Measurements from ENCODE around the gene SPRR1A. TPM values are rescaled to one million over a fixed set of nuclear protein-coding genes. Genes with fewer than 3 reads are reported as not detected.
"Not testable (repeated sequence)": the region's sequence is repeated elsewhere in the genome, so short reads cannot be mapped to it uniquely, and the experiment has no call there.

Gene SPRR1A
- total RNA-seq, 4 donors from 2014 or later = not detected

DNA sequence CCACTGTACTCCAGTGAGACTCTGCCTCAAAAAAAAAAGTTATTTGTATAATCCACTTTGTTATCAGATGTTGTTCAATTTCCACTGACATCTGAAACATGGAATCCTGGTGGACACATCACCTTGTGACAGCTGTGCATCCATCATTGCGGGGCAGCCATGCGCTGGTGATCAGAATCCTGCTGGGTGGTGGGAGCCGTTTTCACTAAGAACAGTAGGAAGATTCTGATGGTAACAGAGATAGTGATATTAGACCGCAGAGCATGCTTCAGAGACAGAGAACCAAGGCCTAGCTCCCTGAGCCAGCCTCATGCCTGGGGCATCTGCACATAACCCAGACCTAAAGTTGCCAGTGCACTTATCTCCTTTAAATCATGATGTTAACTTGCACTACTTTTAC is 14.6 kb downstream of the SPRR1A start:
- Histone ChIP-seq H3K27me3 (no peaks in the 10 kb centered on the region), H3K27ac (replicated peaks in 1 of 4) (no peak overlapping the region), H3K36me3 (no peaks in the 10 kb centered on the region), H3K9me3 (peaks cover 0 to 12% (median 3%) of the 10 kb centered on the region in 4 donors), H3K4me1 (no peaks in the 10 kb centered on the region), H3K4me3 (no peak overlapping the region)
- TF ChIP-seq EP300 (IDR thresholded peaks at IDR 0.05) = no peak
- TF ChIP-seq POLR2AphosphoS5 (IDR thresholded peaks at IDR 0.05) = no peak
- TF ChIP-seq, protein P1, sequence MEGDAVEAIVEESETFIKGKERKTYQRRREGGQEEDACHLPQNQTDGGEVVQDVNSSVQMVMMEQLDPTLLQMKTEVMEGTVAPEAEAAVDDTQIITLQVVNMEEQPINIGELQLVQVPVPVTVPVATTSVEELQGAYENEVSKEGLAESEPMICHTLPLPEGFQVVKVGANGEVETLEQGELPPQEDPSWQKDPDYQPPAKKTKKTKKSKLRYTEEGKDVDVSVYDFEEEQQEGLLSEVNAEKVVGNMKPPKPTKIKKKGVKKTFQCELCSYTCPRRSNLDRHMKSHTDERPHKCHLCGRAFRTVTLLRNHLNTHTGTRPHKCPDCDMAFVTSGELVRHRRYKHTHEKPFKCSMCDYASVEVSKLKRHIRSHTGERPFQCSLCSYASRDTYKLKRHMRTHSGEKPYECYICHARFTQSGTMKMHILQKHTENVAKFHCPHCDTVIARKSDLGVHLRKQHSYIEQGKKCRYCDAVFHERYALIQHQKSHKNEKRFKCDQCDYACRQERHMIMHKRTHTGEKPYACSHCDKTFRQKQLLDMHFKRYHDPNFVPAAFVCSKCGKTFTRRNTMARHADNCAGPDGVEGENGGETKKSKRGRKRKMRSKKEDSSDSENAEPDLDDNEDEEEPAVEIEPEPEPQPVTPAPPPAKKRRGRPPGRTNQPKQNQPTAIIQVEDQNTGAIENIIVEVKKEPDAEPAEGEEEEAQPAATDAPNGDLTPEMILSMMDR (IDR thresholded peaks at IDR 0.05) = no peak
- TF ChIP-seq POLR2A (IDR thresholded peaks at IDR 0.05; ENCODE audit: low read depth) = no peak
- 92% methylated on average over 4 of the region's 4 CpGs for WGBS
- DNase-seq (ENCODE audit: extremely low spot score) = peak; percentile 64
- intact Hi-C loops (cut with DNase I) = no loop called here

DNA sequence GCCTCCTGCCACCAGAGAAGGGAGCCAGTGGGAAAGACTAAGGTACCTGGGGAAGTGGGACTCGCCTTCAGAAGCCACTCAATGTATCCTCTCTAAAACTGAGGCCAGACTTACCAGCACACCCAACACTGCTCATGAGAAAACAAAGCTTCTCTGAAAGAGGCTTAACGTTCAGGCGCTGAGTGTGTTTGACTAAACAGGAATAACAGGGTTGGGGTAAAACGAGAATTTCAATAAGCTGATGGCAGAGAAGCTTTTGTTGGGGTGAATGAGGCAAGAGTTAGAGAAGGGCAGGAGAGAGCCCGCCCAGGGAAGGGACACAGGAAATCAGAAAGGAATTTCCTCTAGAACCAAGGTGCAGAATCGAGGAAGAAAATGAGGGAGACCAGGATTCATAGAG is 15.9 kb downstream of the SPRR1A start:
- Histone ChIP-seq H3K4me1 (no peaks in the 10 kb centered on the region), H3K4me3 (no peak overlapping the region), H3K27ac (replicated peaks in 1 of 4) (no peak overlapping the region), H3K27me3 (no peaks in the 10 kb centered on the region), H3K36me3 (no peaks in the 10 kb centered on the region), H3K9me3 (peaks cover 0 to 11% (median 3%) of the 10 kb centered on the region in 4 donors)
- TF ChIP-seq, protein P1 (IDR thresholded peaks at IDR 0.05) = no peak
- no peak for TF ChIP-seq POLR2AphosphoS5 (IDR thresholded peaks at IDR 0.05)
- TF ChIP-seq POLR2A (IDR thresholded peaks at IDR 0.05; ENCODE audit: low read depth) = no peak
- no peak for TF ChIP-seq EP300 (IDR thresholded peaks at IDR 0.05)
- DNase-seq (ENCODE audit: extremely low spot score) = no peak
- intact Hi-C loops (cut with DNase I) = no loop called here
- 78% methylated on average over 6 of the region's 6 CpGs for WGBS

DNA sequence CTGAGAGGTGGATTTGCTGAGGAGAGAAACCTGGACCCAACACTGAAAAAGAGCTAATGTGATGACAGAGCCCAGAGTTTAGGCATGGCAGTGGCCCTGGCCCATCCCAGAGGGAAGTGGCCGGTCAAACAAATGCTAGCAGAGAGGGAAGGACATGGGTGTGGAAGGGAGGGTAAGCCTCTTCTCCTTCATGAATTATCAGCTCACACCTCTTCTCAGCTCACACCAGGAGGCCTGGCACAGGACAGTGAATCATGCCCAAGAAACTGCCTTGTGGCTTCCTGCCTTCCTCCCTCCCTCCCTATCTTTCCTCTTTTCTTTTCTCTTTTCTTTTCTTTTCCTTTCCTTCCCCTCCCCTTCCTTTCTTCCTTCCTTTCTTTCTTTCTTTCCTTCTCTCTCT is 16.4 kb downstream of the SPRR1A start:
- TF ChIP-seq POLR2AphosphoS5 (IDR thresholded peaks at IDR 0.05) (no peak), EP300 (IDR thresholded peaks at IDR 0.05) (no peak), POLR2A (IDR thresholded peaks at IDR 0.05; ENCODE audit: low read depth) (no peak)
- TF ChIP-seq, protein P1 (IDR thresholded peaks at IDR 0.05) = no peak
- 75% methylated on average over 1 of the region's 1 CpG for WGBS

DNA sequence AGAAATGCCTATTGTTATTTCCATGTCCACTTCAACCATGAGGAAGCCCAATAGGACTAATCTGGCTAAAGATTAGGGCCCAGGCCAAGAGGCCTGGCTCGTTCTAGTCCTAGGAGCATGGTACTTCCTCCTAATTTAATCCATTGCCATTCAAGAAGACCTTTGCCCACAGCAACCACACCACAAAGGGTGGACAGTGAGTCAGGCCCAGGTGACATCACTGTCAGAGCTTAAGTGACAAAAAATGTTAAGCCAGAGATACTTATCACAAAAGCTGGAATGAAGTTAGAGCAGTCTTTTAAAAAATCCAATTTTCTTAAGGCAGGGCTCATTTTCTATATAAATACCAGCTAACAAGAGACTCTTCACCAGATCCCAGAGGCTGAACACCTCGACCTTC is 17.5 kb downstream of the SPRR1A start, which contains the start of gene SPRR3:
SPRR3 (plus strand) TSS at position 368 of the 400 bp plus-strand sequence. CDS start 1,272 bp downstream, outside the sequence.
- Histone ChIP-seq H3K36me3 (no peaks in the 10 kb centered on the region), H3K4me1 (no peaks in the 10 kb centered on the region), H3K9me3 (no peaks in the 10 kb centered on the region), H3K27ac (replicated peaks in 1 of 4) (no peak within 1 kb of the TSS), H3K27me3 (no peaks in the 10 kb centered on the region), H3K4me3 (no peak within 1 kb of the TSS)
- WGBS = 76% methylated on average over 2 of the region's 2 CpGs
- TF ChIP-seq, protein P1 (IDR thresholded peaks at IDR 0.05) = no peak
- TF ChIP-seq POLR2AphosphoS5 (IDR thresholded peaks at IDR 0.05) = no peak
- no peak for TF ChIP-seq EP300 (IDR thresholded peaks at IDR 0.05)
- no peak for TF ChIP-seq POLR2A (IDR thresholded peaks at IDR 0.05; ENCODE audit: low read depth)
- DNase-seq (ENCODE audit: extremely low spot score) = peak; percentile 66
- intact Hi-C loops (cut with DNase I) = no loop called here

More for the DNA sequence above, 16.4 kb downstream of the SPRR1A start:
- Histone ChIP-seq H3K27ac (replicated peaks in 1 of 4) (no peak overlapping the region), H3K4me3 (no peak overlapping the region), H3K9me3 (peaks cover 0 to 6% (median under 1%) of the 10 kb centered on the region in 4 donors), H3K27me3 (no peaks in the 10 kb centered on the region), H3K4me1 (no peaks in the 10 kb centered on the region), H3K36me3 (no peaks in the 10 kb centered on the region)
- intact Hi-C loops (cut with DNase I) = no loop called here
- DNase-seq (ENCODE audit: extremely low spot score) = no peak

DNA sequence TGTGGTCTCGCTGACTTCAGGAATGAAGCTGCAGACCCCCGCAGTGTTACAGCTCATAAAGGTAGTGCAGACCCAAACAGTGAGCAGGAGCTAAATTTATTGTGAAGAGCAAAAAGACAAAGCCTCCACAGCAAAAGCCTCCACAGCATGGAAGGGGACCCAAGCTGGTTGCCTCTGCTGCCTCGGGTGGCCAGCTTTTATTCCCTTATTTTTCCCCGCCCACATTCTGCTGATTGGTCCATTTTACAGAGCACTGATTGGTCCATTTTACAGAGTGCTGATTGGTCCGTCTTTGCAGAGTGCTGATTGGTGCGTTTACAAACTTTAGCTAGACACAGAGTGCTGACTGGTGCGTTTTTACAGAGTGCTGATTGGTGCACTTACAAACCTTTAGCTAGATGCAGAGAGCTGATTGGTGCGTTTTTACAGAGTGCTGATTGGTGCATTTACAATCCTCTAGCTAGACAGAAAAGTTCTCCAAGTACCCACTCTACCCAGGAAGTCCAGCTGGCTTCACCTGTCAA is 27.4 kb downstream of the SPRR1A start:
- H3K36me3 ChIP-seq; H3K27me3 ChIP-seq; H3K9me3 ChIP-seq; intact Hi-C loops (cut with DNase I); H3K27ac ChIP-seq (replicated peaks in 1 of 4); H3K4me1 ChIP-seq; DNase-seq (ENCODE audit: extremely low spot score); H3K4me3 ChIP-seq: not testable (repeated sequence)
- WGBS = 90% methylated on average over 7 of the region's 8 CpGs

DNA sequence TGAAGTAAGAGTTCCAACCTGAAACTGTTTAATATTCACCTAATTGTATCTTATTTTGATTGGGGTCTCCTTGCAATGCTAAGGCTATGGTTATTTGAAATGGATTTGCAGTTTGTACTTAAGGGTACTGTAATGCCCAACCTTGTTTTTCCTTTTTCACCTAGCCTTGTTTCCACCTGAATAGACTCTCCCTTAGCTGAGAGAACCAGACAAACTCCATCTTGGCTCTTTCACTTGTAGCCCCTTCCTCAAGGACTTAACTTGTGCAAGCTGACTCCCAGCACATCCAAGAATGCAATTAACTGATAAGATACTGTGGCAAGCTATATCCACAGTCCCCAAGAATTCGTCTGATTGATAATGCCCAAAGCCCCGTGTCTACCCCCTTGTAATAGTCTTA is 37.9 kb downstream of the SPRR1A start:
- H3K4me1 ChIP-seq; DNase-seq (ENCODE audit: extremely low spot score); H3K4me3 ChIP-seq; H3K36me3 ChIP-seq; H3K27ac ChIP-seq (replicated peaks in 1 of 4); intact Hi-C loops (cut with DNase I); H3K9me3 ChIP-seq: not testable (repeated sequence)
- H3K27me3 ChIP-seq = peaks cover 0 to 12% (median 0%) of the 10 kb centered on the region in 4 donors
- WGBS = 13% methylated on average over 2 of the region's 2 CpGs

DNA sequence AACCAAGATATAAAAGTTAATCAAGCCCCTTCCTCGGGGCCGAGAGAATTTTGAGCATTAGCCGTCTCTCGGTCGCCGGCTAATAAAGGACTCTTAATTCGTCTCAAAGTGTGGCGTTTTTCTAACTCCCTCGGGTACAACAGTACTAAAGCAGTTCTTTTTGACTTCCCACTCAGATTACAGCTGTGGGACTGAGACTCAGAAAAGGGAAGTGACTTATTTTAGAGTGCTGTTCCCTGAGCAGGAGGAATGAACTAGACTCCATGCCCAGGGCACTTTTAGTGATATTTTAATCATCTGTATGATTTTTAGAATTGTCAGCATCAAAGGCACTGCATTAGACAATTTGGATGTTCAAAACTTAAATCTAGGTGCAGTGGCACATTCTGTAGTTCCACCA is 38.5 kb downstream of the SPRR1A start:
- WGBS = 60% methylated on average over 9 of the region's 9 CpGs
- H3K36me3 ChIP-seq; DNase-seq (ENCODE audit: extremely low spot score); H3K9me3 ChIP-seq; H3K4me1 ChIP-seq; H3K4me3 ChIP-seq; intact Hi-C loops (cut with DNase I); H3K27ac ChIP-seq (replicated peaks in 1 of 4): not testable (repeated sequence)
- H3K27me3 ChIP-seq = peaks cover 0 to 12% (median 0%) of the 10 kb centered on the region in 4 donors

Data from esophagus muscularis mucosa (tissue), 4 donors.